AG04449 (cell line): ENCODE measurements around the gene ORM2.

Experiments used
- CTCF ChIA-PET: fragments of 350-600 bp; formaldehyde crosslinking; extraction: SDS; loops from one replicate; lab custom pipeline; 2021; ENCODE audit warnings: antibody characterized with exemption; lab: Yijun Ruan, JAX
- POLR2A ChIA-PET: fragments of 400-600, 350-600 bp; formaldehyde crosslinking; extraction: SDS; loops from one replicate; lab custom pipeline; 2020; ENCODE audit warnings: antibody characterized with exemption, inconsistent platforms; lab: Yijun Ruan, JAX
- DNase-seq: peaks from one replicate; pipeline ENCODE4 v3.0.0-alpha.2; 2010; ENCODE audit warnings: low read depth, low spot score
- H3K4me3 ChIP-seq: 2 replicates; pipeline ENCODE4 v1.5.1; 2011; ENCODE audit warnings: low read depth, mild to moderate bottlenecking, control low read depth, low read length
- TF ChIP-seq, protein P1 (sequence below): IDR thresholded peaks from one replicate; pipeline ENCODE4 v1.5.1; 2011; ENCODE audit warnings: mild to moderate bottlenecking, moderate library complexity, low read length, control low read depth, inconsistent platforms; ENCODE audit not compliant: insufficient read depth; ENCODE audit errors: missing control alignments

Gene ORM2

DNA sequence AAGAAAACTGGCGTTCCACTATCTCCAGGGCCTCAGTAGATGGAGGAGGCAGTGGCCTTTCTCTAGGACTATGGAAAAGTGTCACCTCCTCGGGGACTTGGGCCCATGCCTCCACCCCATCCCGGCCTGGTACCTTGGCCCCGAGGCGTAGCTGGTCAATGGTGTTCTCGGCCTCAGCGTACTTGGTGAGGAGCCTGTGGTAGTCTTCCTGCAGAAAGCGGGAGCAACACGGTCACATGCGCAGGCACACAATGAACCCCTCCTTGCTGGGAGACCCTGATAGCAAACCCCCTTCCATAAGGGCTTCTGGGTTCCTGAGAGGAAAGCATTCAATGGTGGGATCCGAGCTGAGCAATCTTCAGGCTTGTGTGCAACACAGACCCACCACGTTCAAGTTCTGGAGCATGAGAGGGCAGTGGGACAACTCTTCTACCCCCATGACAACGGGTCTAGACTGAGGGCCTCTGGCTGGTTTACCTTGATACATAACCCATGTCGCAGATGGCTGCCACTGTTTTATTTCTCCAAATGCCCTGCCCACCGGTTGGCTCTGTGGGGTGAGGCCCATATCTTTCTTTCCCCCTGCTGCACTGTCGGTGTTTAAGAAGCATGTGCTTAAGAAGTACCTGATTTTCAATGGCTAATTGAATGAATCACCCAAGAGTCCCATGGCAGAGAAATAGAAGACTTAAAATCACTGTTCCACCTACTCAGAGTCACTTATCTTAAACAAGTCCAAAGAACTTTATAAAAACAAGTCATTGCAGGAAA lies 44.5 kb downstream of the ORM2 start:
- no peak for DNase-seq
- ChIA-PET POLR2A (no interaction called here), CTCF (interaction anchor here (0.9 kb wide), 1 partner anchor 35 kb away, joined by 3 read pairs; no protein-coding TSS in a partner anchor)
- TF ChIP-seq, protein P1, sequence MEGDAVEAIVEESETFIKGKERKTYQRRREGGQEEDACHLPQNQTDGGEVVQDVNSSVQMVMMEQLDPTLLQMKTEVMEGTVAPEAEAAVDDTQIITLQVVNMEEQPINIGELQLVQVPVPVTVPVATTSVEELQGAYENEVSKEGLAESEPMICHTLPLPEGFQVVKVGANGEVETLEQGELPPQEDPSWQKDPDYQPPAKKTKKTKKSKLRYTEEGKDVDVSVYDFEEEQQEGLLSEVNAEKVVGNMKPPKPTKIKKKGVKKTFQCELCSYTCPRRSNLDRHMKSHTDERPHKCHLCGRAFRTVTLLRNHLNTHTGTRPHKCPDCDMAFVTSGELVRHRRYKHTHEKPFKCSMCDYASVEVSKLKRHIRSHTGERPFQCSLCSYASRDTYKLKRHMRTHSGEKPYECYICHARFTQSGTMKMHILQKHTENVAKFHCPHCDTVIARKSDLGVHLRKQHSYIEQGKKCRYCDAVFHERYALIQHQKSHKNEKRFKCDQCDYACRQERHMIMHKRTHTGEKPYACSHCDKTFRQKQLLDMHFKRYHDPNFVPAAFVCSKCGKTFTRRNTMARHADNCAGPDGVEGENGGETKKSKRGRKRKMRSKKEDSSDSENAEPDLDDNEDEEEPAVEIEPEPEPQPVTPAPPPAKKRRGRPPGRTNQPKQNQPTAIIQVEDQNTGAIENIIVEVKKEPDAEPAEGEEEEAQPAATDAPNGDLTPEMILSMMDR = no peak
- H3K4me3 ChIP-seq = no peak overlapping the region

GRCh38 chr9:114374936-114375335 lies 45.3 kb downstream of the ORM2 start:
- ChIA-PET POLR2A (no interaction called here), CTCF (interaction anchor here (0.9 kb wide), 1 partner anchor 36 kb away, joined by 3 read pairs; no protein-coding TSS in a partner anchor)
- TF ChIP-seq, protein P1 = no peak
- no peak for DNase-seq
- H3K4me3 ChIP-seq = no peak overlapping the region

GRCh38 chr9:114375386-114376175 lies 45.9 kb downstream of the ORM2 start:
- no peak for DNase-seq
- POLR2A ChIA-PET = no interaction called here
- no peak overlapping the region for H3K4me3 ChIP-seq
- TF ChIP-seq, protein P1 = no peak
- CTCF ChIA-PET = interaction anchor here (0.9 kb wide), 1 partner anchor 36 kb away, joined by 3 read pairs; no protein-coding TSS in a partner anchor

- ChIA-PET POLR2A (no interaction called here), CTCF (no interaction called here)
- DNase-seq = no peak
- no peak overlapping the region for H3K4me3 ChIP-seq
- TF ChIP-seq, protein P1 = no peak
Observed at GRCh38 chr9:114376586-114377445, 47.1 kb downstream of the ORM2 start.

DNA sequence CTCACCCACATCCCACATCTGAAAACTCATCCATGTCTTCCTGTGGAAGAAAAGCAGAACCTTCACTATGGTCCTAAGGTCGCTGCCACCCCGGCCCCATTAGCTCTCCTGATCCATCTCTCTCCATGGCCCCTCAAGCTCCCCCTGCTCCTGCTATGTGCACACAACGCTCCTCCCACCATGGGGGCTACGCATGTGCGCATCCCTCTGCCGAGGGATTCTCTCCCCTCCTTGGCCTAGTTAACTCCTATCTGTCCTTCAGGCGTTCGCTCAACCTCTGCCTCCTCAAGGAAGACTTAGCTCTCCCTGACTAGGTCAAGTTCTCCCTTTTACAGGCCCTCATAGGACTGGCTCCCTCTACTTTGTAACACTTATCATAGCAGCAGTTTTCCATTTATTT lies 48.3 kb downstream of the ORM2 start:
- ChIA-PET POLR2A (no interaction called here), CTCF (no interaction called here)
- no peak overlapping the region for H3K4me3 ChIP-seq
- no peak for DNase-seq
- TF ChIP-seq, protein P1 = no peak
